Esophagus muscularis mucosa (tissue), 4 donors: Measurements from ENCODE around the gene EVI2B.

Experiments
- CTCF ChIP-seq, 3 experiments: fragments of 200-600 bp in 2 of 3; fragments of 450-650 bp in 1 of 3; sonication (generic) in 2 of 3; IDR thresholded peaks; one replicate each; pipeline ENCODE4 v1.5.1; 2017 to 2019; ENCODE audit warnings: antibody characterized with exemption in 3 of 3, mild to moderate bottlenecking in 2 of 3, moderate library complexity in 1 of 3
- EP300 ChIP-seq: sonication (generic); formaldehyde crosslinking; IDR thresholded peaks from one replicate; pipeline ENCODE4 v1.6.1; 2017; ENCODE audit warnings: antibody characterized with exemption
- POLR2A ChIP-seq: fragments of 450-650 bp; IDR thresholded peaks from one replicate; pipeline ENCODE4 v1.6.1; 2017; ENCODE audit warnings: antibody characterized with exemption, moderate library complexity, mild to moderate bottlenecking, low read depth
- POLR2AphosphoS5 ChIP-seq, 2 donors: sonication (generic); formaldehyde crosslinking; IDR thresholded peaks; one replicate each; pipeline ENCODE4 v1.6.1; 2017; ENCODE audit warnings: antibody characterized with exemption in 2 of 2

- TF ChIP-seq CTCF (IDR thresholded peaks at IDR 0.05) (no peak), POLR2AphosphoS5 (IDR thresholded peaks at IDR 0.05) (no peak), POLR2A (no peak), EP300 (no peak)
Measured at GRCh38 chr17:31313982-31314781, at the start of gene EVI2B.
